Stimulated activated naive CD4-positive, alpha-beta T cell treated with Interleukin-2 at 50 U/mL for 16 hours (primary cell): ENCODE results near the gene CNNM4.

Experiments used
- DNase-seq: peaks from one replicate; lab custom pipeline; 2025; lab: John Stamatoyannopoulos, UW

Gene CNNM4

DNA sequence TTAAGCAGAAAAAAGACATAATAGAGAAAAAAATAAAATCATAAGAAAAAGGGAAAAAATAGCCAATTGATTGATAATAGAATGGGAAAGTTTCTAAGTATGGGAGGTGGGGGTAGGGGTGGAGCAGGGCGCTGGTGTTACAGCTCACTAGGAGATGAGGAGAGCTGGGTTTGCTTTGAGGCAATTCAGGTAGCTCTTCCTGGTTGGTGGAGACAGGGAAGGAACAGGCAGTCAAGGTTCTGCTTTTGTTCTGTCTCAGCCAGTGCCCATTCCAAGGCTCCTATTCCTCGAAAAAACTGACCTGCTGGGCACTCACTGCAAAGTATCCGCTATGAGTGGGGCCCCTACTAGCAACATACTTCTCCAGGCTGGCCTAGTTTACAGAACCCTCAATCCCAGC, 1.7 kb upstream of the CNNM4 start:
- no peak for DNase-seq

DNA sequence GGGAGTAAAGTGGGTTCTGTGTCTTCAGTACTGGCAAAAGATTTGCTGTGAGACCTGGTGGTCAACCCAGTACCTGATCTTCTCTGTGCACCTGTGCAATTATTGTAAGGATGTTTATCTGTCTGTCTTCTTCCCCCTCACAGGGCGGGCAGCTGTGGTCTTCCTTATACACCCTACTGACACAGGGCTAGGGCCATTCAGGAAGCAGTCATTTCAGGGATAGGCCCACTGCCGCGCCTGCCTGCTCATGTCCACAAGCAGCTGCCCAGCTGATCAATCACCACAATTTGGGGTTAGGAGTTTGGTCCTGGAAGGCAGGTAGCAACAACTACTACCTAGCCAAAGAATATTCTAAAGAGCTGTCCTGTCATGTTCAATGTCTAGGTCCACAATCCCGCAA, 1.2 kb upstream of the CNNM4 start:
- no peak for DNase-seq

DNA sequence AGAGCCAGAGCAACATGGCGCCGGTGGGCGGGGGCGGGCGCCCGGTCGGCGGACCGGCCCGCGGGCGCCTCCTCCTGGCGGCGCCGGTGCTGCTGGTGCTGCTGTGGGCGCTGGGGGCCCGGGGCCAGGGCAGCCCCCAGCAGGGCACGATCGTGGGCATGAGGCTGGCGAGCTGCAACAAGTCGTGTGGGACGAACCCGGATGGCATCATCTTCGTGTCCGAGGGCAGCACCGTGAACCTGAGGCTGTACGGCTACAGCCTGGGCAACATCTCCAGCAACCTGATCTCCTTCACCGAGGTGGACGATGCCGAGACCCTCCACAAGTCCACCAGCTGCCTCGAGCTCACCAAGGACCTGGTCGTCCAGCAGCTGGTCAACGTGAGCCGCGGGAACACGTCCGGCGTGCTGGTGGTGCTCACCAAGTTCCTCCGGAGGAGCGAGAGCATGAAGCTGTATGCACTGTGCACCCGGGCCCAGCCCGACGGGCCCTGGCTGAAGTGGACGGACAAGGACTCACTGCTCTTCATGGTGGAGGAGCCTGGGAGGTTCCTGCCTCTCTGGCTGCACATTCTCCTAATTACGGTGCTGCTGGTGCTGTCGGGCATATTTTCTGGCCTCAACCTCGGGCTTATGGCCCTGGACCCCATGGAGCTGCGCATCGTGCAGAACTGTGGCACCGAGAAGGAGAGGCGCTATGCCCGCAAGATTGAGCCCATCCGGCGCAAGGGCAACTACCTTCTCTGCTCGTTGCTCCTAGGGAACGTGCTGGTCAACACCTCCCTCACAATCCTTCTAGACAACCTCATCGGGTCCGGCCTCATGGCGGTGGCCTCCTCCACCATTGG, 507 bp downstream of the CNNM4 start:
- DNase-seq = no peak

DNA sequence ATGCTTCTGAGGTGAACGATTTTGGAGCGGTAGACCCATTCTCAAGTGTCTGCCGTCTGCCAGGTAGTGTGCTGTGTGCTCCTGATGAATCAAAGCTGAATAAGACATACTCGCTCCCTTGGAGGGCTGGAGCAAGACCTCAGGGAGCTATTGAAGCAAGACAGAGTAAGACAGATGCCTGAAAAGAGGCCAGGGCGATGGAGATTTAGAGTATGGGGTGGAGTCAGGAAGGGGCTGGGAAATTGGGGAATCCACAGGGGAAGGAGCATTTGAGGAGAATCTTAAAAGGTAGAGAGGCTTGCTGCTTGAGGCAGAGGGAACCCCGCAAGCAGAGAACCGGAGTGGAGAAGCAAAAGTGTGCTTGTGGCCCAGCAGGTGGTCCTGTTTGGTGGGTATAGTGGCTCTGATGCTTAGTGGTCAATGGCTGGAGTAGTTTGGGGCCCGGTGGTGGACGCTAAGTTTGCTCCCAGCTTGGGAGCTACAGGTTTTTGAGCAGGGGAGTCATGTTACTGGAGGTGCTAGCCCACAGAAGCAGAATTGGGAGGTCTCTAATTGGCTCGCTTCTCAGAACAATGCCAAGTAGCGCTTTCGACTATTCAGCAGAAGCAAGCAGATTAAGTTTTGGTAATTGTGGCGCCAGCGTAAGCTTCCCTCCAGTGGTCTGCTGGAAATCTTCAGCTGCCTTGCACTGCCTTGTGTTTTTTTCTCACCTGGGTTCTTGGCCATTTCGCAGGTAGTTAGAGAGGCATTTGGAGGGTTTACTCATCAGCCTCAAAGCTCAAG, 2.0 kb downstream of the CNNM4 start:
- no peak for DNase-seq

DNA sequence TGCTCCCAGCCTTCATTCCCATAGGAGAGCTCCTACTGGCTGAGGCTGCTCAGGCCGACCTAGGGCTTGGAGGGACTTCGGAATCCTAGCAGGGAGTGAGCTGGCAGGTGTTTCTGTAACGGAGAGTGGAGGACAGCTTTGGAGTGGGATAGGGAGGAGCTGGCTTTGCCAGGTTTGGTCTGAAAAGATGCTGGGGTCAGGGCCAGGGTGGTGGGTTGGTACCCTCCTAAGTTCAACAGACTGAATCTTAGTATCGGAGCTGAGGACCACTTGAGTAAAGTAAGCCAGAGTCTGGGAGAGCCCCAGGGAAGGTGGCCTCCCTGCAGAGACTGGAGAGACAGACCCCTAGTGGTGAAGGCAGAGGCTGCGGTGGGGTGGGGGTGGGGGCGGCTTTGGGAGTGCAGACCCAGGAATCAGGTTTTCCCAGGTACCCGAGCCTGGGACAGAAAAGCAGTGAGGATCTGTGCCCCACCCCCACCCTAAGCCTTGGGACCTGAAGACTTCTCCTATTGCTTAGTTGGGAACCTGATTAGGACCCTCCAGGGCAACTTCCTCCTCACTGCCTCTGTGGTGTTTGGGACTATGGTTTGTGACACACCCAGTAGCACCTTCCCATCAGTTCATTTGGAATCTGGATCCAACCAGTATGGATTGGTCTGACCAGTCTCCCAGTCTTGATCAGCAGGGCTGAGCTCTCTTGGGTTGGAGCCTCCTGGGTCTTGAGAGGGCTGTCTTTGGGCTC, 3.0 kb downstream of the CNNM4 start:
- peak; percentile 27 for DNase-seq

DNA sequence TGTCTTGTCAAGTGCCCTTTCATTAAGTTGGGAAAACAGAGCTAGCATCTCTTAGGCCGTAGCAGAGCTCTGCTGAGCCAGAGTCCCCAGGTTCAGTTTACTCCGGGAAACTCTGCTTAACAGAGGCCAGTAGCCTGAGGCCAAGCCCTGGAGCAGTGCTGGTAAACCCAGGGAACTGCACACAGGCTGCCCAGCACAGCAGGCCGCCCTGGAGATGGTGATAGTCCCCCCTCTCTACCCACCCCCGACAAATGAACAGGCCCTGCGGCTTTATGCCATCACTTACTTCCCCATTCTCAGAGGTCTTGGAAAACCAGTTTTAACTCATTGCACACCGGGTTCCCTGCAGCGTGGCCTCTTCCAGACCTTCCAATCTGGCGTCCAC, 3.5 kb downstream of the CNNM4 start:
- no peak for DNase-seq

DNA sequence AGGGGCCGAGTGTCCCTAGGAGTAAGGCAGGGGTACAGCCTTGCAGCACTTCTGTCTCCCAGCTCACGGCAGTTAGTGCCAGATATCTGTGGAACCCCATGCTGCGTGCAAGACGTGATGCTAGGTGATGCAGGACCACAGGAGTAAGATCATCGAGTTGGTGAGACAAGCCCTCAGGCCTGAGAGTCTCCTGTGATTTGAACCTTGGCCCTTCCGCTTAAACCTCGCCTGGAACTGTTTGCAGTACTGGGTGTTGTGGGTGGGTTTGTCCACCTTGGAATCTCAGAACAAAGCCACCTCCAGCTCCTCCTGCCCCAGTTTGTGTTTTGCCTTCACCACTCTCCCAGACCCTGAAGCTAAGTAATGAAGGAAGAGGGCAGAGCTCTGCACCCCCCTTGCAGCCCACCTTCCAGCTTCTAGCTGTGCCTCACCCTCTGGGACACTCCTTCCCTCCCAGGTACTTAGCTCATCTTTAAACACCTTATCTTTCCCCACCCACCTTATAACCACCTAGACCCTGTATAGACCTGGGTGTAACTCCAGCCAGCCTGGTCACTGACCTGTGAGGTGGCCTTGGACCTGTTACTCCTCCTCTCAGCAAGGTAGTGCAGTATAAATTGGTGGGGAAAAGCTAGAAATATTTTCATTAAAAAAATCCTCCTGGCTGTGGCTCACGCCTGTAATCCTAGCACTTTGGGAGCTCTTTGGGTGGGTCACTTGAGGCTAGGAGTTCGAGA, 6.6 kb downstream of the CNNM4 start:
- DNase-seq = no peak

DNA sequence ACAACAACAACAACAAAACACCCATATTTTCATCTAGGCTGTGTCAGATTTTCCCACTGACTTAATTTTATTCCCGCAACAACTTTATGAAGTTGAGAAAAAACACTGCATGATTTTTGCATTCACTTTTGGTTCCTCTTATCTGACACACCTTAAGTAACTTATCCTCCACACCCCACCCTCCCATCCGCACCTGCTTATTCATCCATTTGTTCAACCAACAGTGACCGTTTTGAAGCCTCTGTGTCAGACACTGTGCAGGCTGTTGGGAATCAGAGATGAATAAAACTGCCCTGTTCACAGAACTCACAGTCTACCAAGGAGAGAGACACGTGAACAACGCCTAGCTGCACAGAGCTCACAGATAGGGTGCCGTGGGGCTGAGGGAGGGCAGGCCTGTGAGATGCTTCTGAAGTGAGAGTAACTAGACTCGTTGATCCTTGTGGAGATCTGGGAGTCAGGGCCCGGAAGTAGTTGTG, 7.4 kb downstream of the CNNM4 start:
- no peak for DNase-seq

DNA sequence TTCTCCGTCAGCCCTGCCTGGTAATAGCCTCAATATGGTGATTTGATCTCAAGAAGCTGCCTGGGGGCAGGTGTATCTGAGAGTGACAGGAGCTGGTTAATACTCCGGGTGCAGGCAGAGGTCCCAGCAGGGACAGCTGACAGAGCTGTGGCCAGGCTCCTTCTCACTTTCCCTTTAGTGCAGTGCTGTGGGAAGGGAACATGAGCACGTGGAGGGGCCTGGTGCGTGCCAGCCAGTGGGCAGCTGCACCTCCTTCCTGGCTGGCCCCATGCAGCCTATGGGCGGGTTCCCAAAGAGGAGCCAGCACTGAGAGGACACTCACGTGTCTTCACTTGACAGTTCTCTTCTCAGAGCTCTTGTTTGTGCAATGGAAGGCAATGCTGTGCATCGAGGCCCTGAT, 9.1 kb downstream of the CNNM4 start:
- no peak for DNase-seq

DNA sequence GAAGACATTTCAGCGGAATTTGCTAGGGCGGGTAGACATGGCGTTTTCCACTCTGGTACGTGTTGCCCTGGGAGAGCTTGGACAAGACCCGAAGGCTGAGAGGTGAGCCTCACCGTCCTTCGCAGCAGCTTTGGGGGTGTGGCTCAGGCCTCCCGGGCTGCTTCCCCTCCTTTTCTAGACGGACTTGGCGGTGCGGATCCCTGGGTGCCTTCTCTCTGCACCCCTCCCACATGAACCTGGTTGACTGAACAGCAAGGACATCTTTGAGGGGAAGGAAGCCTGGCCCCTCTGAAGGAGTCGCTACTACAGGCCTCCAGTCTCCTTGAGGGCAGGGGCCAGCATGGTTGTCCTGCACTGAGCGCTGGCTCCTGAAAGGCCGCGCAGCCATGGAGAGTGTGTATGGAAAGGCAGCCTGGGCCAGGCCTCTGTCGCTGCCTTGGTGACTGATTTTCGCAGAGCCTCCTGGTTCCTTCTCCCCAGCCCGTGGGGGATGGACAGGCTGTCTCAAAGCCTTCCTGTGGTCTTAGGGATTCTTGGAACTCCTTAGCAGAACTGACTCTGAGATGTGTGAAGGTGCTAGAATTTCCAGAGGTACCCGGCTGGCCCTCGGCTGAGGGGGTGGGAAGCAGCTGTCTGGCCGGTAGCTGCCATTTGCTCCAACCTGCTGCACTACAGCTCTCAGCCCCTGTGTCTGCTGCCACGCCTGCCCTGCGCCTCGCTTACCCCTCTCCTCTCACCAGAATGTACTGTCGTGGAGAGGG, 9.9 kb downstream of the CNNM4 start:
- DNase-seq = no peak

DNA sequence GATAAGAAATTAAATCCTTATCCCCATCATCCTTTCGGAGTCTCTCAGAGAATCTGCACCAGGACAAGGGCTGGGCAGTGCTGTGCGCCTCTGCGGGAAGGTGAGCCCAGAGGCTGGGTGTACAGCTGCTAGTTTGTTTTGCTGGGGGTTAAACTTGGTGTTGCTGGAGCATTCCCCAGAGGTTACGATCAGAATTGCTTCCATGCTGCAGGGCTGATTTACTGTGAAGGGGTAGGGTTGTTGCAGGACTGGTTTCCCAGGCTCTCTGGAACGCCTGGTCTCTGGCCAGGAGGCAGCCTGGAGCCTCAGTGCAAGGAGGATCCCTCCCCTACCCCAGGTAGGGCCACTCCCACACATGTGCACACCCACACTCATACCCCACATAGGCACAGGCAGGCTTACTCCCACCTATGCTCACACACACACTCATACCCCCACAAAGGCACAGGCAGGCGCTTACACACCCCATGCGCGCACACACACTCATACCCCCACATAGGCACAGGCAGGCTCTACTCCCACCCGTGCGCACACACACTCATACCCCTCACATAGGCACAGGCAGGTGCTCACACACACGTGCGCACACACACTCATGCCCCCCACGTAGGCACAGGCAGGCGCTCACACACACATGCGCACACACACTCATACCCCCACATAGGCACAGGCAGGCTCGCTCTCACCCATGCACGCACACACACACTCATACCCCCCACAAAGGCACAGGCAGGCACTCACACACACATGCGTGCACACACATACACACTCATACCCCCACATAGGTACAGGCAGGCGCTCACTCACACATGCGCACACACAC, 11.3 kb downstream of the CNNM4 start:
- DNase-seq = no peak

DNA sequence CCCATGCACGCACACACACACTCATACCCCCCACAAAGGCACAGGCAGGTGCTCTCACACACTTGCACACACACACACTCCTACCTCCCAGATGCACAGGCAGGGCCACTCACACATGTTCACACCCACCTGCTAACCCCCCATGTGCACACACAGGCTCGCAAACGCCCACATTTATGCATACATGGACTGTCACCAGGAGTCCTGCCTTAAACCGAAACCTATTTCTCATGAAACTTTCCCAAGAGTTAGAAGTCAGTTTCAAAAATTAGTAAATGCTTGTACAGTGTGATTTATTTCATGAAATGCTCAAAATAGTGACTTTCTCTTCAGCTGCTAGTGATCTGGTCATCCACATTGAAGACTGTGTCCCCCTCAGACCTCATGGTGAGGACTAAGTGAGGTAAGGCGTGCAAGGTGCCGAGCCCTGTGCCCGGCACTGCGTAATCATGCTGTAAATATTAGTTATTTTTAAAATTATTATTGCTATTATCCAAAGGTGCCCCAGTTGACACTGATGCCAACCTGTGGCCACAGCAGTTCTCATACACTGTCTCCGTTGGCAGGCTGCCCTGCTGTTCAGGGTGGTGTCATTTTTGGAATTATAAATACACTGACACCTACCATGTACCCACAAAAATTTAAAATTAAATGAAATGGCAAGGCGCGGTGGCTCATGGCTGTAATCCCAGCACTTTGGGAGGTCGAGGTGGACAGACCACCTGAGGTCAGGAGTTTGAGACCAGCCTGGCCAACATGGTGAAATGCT, 12.4 kb downstream of the CNNM4 start:
- DNase-seq = peak; percentile 48

DNA sequence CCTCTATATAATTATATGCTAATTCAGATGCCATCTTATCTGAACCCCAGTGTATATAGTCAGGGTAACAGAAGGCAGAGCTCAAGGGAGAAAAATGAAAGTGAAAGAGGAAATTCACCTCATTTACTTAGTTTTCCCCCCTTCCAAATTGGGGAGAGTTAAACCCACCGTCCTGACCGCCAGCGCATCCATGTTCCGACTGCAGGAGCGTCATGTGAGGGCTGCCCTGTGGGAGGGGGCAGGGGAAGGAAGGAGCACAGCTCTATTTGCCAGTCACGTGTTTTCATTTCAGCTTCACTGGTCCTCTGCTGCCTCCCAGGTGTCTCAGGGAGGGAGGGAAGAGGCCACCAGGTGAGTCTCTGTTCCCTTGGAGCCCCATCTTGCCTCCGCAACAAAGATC, 13.2 kb downstream of the CNNM4 start:
- DNase-seq = peak; percentile 25

DNA sequence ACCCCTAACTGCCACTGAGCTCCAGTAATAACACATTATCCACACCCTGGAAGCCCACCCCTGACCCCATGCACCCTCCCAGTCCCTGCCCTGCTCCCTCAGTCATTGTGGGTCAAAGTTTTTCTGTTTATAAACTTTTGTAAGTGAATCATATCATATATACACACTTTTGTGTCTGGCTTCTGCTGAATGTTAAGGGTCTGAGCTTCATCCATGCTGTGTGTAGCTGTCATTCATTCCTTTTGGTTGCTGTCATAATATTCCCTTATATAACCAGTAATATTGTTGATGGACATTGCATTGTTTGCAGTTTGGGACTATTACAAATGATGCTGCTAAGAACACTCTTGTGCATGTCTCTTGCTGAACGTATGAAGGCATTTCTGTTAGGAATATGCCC, 14.5 kb downstream of the CNNM4 start:
- no peak for DNase-seq

DNA sequence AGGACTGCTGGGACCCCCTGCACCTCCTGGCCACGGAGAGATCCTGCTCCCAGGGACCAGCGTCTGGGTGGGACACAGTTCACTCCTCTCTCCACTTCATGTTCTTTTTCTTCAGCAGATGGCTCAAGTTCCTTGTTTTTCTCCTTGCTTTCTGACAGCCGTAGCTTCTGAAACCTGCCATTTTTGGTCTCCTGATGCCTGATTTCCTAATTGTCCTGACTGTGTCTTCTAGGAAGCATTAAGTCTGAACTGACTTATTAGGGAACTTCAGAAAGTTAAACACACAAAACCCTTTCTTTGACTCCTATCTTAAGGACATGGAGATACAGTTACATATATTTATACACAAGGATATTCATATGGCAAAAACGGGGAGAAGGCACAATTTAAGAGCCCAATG, 22.7 kb downstream of the CNNM4 start:
- DNase-seq = no peak

DNA sequence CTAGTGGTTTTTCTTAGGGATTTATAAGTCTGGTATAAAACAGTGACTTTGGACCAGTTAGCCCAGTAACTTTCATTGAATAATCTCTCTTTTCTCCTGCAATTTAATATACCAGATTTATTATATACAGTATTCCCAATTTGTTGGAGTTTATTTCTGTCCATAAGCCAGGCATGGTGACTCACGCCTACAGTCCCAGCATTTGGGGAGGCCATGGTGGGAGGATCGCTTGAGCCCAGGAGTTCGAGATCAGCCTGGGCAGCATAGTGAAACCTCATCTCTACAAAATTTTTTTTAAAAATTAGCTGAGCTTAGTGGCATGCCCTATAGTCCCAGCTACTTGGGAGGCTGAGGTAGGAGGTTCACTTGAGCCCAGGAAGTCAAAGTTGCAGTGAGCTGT, 26.7 kb downstream of the CNNM4 start:
- DNase-seq = no peak

DNA sequence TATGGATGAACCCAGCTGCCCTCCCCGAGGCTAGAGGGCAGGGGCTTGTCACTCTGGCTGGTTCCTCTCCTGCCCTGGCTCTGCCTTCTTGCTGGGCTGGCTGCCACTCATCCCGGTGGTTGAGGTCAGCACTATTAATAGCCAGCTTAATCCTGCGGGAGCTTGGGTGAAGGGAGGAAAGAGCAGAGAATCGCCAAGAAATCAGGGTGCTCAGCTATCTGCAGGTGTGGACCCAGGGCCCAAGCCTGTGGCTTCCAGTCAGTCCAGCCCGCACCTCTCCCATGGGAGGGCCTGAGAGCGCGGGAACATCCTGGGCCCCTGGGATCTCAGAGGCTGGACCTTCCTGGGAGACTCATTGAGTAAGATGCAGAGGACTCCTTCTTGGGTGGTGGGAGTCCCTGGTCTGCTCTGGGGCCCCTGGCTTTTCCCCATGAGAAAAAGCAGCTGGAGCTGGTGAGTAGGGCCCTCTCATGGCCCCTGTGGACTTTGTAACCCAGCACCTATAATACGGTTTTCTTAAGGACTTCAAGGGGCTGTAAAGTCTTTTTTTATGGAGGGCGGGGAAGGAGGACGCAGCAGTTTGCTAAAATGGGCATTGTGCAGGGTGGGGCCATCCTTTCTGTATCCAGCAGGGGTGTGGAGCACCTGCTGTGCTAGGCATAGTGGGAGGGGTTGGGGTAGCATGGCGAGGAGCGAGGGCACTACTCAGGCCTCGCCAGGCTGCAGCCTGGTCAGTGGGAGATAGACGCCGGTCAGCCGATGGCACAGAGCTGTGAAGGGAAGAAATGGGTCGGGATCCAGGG, 27.9 kb downstream of the CNNM4 start:
- DNase-seq = no peak

DNA sequence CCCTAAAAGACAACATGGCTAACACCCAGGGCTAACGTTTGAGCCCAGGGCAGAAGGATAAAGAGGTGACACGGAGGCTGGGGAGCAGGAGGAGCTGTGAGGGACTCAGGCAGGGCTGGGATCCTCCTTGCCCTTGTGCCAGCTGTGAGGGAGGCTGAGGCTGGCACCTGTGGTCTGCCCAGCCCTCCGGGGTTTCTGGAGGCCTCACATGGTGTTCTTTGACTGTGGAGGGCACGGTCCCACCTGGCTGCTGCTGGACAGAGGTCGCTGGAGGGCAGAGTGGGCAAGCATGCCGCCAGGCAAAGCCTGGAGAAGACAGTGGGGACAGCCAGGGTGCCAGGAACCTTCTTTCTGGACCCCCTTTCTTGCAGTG, 28.5 kb downstream of the CNNM4 start:
- DNase-seq = no peak
